Measurements from ENCODE around the gene OCA2.

- no peak for TF ChIP-seq CTCF (conservative IDR thresholded peaks at IDR 0.05; ENCODE audit: low read length)
- no peak for TF ChIP-seq EZH2phosphoT487 (IDR thresholded peaks at IDR 0.05; ENCODE audit: borderline replicate concordance)
These were observed 377.0 kb downstream of the OCA2 start for GRCh38 chr15:27722102-27722501.

All from Loucy (cell line).